ENCODE data around the gene WDHD1. TPM values are rescaled to one million over a fixed set of nuclear protein-coding genes. Genes with fewer than 3 reads are reported as not detected.

The WDHD1 gene
- polyA plus RNA-seq, 1 donor (not counting 4 experiments of a cell fraction or from before 2014, with no cell fraction given): 13.0 TPM

- Histone ChIP-seq H3K36me3 (ENCODE audit: control insufficient read depth in 2 of 2, extremely low read depth in 1 of 2, insufficient read depth in 2 of 2, low read length in 2 of 2) (no peaks in the 10 kb centered on the region), H4K20me1 (ENCODE audit: control insufficient read depth, extremely low read depth, insufficient read depth, low read length) (no peaks in the 10 kb centered on the region), H3K9me3 (ENCODE audit: control insufficient read depth, low read depth, low read length) (no peaks in the 10 kb centered on the region), H3K9ac (ENCODE audit: control insufficient read depth, extremely low read depth, insufficient read depth, low read length) (peak within 1 kb of the TSS; percentile 83), H2AFZ (ENCODE audit: control insufficient read depth, low read length) (peak within 1 kb of the TSS; percentile 94), H3K9me1 (ENCODE audit: control insufficient read depth, extremely low read depth, insufficient read depth, low read length) (no peaks in the 10 kb centered on the region), H3K27ac (ENCODE audit: control insufficient read depth, insufficient read depth, low read length) (peak within 1 kb of the TSS; percentile 34), H3K27me3 (ENCODE audit: control insufficient read depth, extremely low read depth, insufficient read depth, low read length) (no peaks in the 10 kb centered on the region), H3K79me2 (ENCODE audit: control insufficient read depth, insufficient read depth, low read length) (no peaks in the 10 kb centered on the region), H3K4me2 (ENCODE audit: control insufficient read depth, extremely low read depth, insufficient read depth, low read depth, low read length) (peak within 1 kb of the TSS; percentile 94), H3K4me3 (ENCODE audit: control insufficient read depth in 2 of 3, extremely low read depth in 1 of 3, insufficient read depth in 2 of 3, low read depth in 1 of 3, low read length in 3 of 3) (peak within 1 kb of the TSS; percentile 79 to 88 (median 87)), H3K4me1 (ENCODE audit: control insufficient read depth, extremely low read depth, insufficient read depth, low read length) (peaks cover 8% of the 10 kb centered on the region)
- FAIRE-seq: no peak
- dilution Hi-C loops (cut with MboI; ENCODE audit: extremely low pct_ligation_motif_present, low sequenced_read_pairs): no loop called here
- DNase-seq (ENCODE audit: low read depth, low spot score): no peak
- peak in 2 of 3 experiments; percentile 20 to 40 for TF ChIP-seq CTCF (optimal IDR thresholded peaks at IDR 0.05 in 1 of 3, IDR thresholded peaks at IDR 0.05 in 1 of 3, conservative IDR thresholded peaks at IDR 0.05 in 1 of 3; ENCODE audit: extremely low read depth in 1 of 3, insufficient read depth in 2 of 3, low read length in 3 of 3)
- no peak for TF ChIP-seq EZH2 (IDR thresholded peaks at IDR 0.05; ENCODE audit: low read length)
These were observed 124.1 kb downstream of the WDHD1 start, which contains the start of gene GCH1 for GRCh38 chr14:54902521-54903420. GCH1 (minus strand) TSS chr14:54902826; CDS start chr14:54902663, 163 bp downstream.

- DNase-seq (ENCODE audit: low read depth, low spot score) (no peak), FAIRE-seq (no peak)
- Histone ChIP-seq H3K4me3 (ENCODE audit: control insufficient read depth in 2 of 3, extremely low read depth in 1 of 3, insufficient read depth in 2 of 3, low read depth in 1 of 3, low read length in 3 of 3) (peak overlapping the region; percentile 79 to 88 (median 87)), H4K20me1 (ENCODE audit: control insufficient read depth, extremely low read depth, insufficient read depth, low read length) (no peaks in the 10 kb centered on the region), H3K9ac (ENCODE audit: control insufficient read depth, extremely low read depth, insufficient read depth, low read length) (peak overlapping the region; percentile 83), H3K27ac (ENCODE audit: control insufficient read depth, insufficient read depth, low read length) (peak overlapping the region; percentile 34), H3K9me1 (ENCODE audit: control insufficient read depth, extremely low read depth, insufficient read depth, low read length) (no peaks in the 10 kb centered on the region), H3K9me3 (ENCODE audit: control insufficient read depth, low read depth, low read length) (no peaks in the 10 kb centered on the region), H3K4me2 (ENCODE audit: control insufficient read depth, extremely low read depth, insufficient read depth, low read depth, low read length) (peak overlapping the region; percentile 94), H3K27me3 (ENCODE audit: control insufficient read depth, extremely low read depth, insufficient read depth, low read length) (no peaks in the 10 kb centered on the region), H2AFZ (ENCODE audit: control insufficient read depth, low read length) (peak overlapping the region; percentile 94), H3K36me3 (ENCODE audit: control insufficient read depth in 2 of 2, extremely low read depth in 1 of 2, insufficient read depth in 2 of 2, low read length in 2 of 2) (no peaks in the 10 kb centered on the region), H3K79me2 (ENCODE audit: control insufficient read depth, insufficient read depth, low read length) (no peaks in the 10 kb centered on the region), H3K4me1 (ENCODE audit: control insufficient read depth, extremely low read depth, insufficient read depth, low read length) (peaks cover 8% of the 10 kb centered on the region)
- TF ChIP-seq CTCF (optimal IDR thresholded peaks at IDR 0.05 in 1 of 3, IDR thresholded peaks at IDR 0.05 in 1 of 3, conservative IDR thresholded peaks at IDR 0.05 in 1 of 3; ENCODE audit: extremely low read depth in 1 of 3, insufficient read depth in 2 of 3, low read length in 3 of 3) (no peak), EZH2 (IDR thresholded peaks at IDR 0.05; ENCODE audit: low read length) (no peak)
- dilution Hi-C loops (cut with MboI; ENCODE audit: extremely low pct_ligation_motif_present, low sequenced_read_pairs): no loop called here
These were observed 124.8 kb downstream of the WDHD1 start for GRCh38 chr14:54902143-54902520.
